Left colon (tissue), 2 donors: ENCODE results near the gene CENPX. TPM values are rescaled to one million over a fixed set of nuclear protein-coding genes. Genes with fewer than 3 reads are reported as not detected.

Source experiments
- ATAC-seq: fragments of 200-7000 bp; cut with Tn5 transposase; one replicate; pipeline ENCODE4 v1.9.1; 2020; ENCODE audit warnings: mild to moderate bottlenecking, moderate library complexity
- DNase-seq, 2 donors: peaks; one replicate each; pipeline ENCODE4 v3.0.0-alpha.2; 2020
- intact Hi-C, 2 donors: fragments of 100-400 bp; cut with DNase I in 1 of 2; cut with micrococcal nuclease in 1 of 2; formaldehyde crosslinking; loops; one replicate each; pipeline versions ENCODE4 v1.11.2 to v1.14.0; 2022; cut with DNase I, micrococcal nuclease
- total RNA-seq, 2 donors: library from RNA; stranded (reverse); fragmentation: NEBNext Ultra II Directional; extraction: Animal tissue kit (Norgen Biotek cat#: 25700); gene quantifications; one replicate each; pipeline ENCODE4 v1.2.1, GENCODE V29; 2021
- donor health status: DM: no; HTN: no; CAD: no.
- donor health status: DM: yes; HTN: yes; CAD: no.

CENPX gene
- total RNA-seq, 2 donors from 2014 or later: 83.3 to 127 TPM

DNA sequence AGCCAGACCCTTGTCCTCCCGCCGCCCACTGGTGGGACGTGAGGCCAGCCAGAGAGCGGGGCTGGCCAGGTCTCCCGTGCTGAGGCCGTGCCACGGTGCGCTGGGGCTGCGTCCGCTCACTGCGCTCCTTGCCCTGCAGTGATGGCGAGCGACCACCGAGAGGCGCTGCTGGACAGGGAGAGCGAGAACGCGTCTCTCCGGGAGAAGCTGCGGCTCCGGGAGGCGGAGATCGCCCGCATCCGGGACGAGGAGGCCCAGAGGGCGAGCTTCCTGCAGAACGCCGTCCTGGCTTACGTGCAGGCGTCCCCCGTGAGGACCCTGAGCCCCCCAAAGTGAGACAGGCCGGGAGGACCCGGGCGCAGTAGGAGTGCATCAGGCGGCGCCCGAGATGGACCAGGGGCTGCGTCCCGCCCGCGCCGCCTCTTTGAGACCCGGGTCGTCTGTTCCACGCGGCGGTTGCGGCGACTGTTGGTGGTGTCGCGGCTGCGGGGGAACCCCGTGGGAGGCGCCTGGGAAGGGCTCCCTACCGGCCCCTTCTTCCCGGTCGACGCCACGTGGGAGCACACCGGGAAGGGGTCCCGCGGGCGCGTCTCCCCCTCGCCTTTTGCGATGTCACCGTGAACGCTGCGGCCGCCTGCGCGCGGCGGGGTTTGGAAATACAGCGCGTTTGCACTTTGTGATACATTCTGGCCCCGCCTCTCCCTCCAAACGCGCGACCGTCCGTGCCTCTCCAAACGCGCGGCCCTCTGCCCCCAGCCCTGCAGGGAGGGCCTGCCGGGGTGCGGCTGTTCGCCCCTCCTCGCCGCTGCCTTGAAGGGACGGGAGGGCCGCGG, 8.0 kb upstream of the CENPX start:
- DNase-seq: peak; percentile 83 to 84
- peak; percentile 82 for ATAC-seq
- intact Hi-C loops: loop anchor here (5.0 kb wide), 1 partner anchor 122 kb away; no protein-coding TSS in a partner anchor

GRCh38 chr17:82029990-82030469, 7.4 kb upstream of the CENPX start:
- intact Hi-C loops: loop anchor here (5.0 kb wide), 1 partner anchor 122 kb away; no protein-coding TSS in a partner anchor
- DNase-seq (no peak), ATAC-seq (peak; percentile 5)

- ATAC-seq: no peak
- no peak for DNase-seq
- intact Hi-C loops: no loop called here
These were observed 6.7 kb upstream of the CENPX start for GRCh38 chr17:82029391-82029790.

DNA sequence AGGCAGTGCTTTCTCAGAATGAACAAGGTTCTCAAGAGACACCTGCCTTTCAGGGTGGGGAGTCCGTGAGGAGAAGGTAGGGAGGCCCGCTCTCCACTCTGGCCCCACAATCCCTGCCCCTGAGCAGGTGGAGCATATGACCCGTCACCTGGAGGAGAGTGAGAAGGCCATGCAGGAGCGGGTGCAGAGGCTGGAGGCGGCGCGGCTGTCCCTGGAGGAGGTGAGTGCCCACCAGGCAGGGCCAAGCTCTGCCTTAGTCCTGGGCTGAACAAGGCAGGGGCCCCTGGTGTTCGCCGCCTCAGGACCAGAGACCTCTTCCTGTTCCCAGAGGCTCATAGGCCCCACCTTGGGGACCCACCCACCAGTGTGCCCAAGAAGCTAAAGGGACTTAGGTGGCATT, 6.3 kb upstream of the CENPX start:
- ATAC-seq: no peak
- DNase-seq: no peak
- intact Hi-C loops: no loop called here

DNA sequence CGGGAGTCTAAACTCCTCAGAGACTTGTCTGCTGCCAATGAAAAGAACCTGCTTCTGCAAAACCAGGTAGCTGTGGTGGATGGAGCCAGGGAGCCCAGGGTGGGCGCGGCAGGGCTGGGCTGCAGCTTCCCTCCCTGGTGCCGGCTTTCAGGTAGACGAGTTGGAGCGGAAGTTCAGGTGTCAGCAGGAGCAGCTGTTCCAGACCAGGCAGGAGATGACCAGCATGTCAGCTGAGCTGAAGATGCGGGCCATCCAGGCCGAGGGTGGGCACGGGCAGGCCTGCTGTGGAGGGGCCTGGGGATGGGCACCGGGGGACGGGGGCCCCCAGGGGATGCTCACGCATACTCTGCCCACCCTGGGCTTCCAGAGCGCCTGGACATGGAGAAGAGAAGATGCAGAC, 5.6 kb upstream of the CENPX start:
- no peak for DNase-seq

DNA sequence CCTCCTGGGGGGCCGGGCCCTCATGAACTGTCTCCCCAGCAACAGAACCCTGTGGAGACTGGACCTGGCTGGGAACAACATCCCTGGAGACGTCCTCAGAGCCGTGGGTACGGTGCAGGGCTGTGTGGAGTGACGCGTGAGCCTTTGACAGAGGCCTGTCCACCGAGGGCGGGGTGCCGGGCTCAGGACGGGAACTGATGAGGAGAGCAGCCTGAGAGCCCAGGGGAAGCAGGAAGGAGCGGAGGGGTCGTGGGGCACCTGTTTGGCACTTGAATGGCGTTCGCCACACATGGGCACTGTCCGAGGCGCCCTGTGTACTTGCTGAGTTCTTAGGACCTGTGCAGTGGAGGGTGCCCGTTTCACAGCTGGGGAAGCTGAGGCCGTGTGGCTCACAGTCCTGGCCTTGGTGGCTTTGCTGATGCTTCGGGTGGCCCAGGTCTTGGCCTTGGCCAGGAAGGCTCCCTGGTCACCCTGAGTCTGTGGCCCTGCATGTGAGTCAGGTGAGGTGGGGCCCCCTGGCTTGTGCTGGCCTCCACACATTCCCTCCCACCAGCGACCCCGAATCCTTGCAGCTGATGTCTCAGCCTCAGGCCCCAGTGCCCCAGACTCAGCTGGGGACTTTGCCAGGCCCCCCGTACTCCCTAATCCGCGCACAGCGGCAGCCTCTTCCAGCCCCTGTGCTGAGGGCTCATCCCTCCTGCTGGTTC, 2.9 kb upstream of the CENPX start:
- no peak for ATAC-seq
- DNase-seq: no peak
- intact Hi-C loops: no loop called here

More for the DNA sequence above, 5.6 kb upstream of the CENPX start:
- ATAC-seq: no peak
- intact Hi-C loops: no loop called here

DNA sequence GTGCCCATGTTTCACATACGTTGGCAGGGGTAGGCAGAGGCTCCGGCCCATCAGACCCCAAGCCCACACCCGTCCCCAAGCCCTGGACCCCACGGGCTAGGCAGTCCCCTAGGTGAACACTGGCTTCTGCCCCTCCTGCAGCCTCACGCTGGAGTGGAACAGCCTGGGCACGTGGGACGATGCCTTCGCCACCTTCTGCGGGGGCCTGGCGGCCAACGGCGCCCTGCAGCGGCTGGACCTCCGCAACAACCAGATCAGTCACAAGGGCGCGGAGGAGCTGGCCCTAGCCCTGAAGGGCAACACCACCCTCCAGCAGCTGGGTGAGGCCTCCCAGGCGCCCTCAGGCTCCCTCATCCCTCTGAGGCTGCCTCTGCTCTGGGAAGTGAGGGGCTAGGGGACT, 2.2 kb upstream of the CENPX start:
- no peak for DNase-seq
- intact Hi-C loops: no loop called here
- ATAC-seq: no peak

GRCh38 chr17:82023447-82024241, 966 bp upstream of the CENPX start:
- intact Hi-C loops: no loop called here
- ATAC-seq (peak; percentile 14), DNase-seq (peak in 1 of 2 donors; percentile 46)

- intact Hi-C loops: no loop called here
- ATAC-seq (peak; percentile 82), DNase-seq (peak; percentile 100)
These were observed 336 bp upstream of the CENPX start, which contains the start of gene LRRC45 for GRCh38 chr17:82022981-82023446. Gene LRRC45 (plus strand): TSS chr17:82023305. CDS start chr17:82023644, 339 bp downstream.

- peak in 1 of 2 donors; percentile 60 for DNase-seq
- ATAC-seq: peak; percentile 31
- intact Hi-C loops: no loop called here
These were observed 773 bp downstream of the CENPX start for GRCh38 chr17:82021900-82022309.

DNA sequence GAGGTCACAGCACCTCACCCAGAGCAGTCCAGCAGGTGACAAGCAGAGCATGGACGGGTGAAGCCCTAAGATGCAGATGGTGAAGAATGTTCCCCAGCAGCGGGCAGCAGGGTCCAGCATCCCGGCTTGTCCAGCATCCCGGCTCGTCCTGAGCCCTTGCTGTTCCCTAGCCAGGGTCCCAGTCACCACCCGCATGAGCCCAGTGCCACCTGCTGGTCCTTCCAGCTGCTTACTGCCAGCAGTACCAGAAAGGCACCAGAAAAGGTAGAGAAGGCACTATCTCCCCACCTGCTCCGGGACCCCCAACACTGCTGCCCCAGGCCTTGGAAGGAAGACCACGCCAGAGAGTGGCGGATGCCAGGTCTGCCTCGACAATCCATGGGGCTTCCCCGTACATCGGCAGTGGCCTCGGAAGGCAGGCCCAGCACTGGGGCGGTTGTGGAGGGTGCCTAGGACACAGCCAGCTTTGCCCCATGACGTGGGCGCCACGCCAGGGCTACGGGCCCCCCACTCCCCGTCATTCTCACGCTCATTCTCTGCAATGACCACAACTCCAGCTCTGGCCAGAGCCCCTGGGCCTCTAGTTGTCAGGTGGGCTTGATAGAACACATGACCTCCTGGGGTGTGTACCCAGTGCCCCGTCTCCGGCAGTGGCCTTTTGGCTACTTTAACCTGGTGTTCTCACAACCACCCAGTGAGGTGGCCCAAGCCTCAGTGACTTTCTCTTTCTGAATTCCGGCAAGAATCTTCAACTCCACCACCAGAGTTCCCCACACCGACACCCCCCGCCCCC, 1.4 kb downstream of the CENPX start:
- intact Hi-C loops: no loop called here
- peak; percentile 33 for ATAC-seq
- peak; percentile 74 to 84 for DNase-seq

DNA sequence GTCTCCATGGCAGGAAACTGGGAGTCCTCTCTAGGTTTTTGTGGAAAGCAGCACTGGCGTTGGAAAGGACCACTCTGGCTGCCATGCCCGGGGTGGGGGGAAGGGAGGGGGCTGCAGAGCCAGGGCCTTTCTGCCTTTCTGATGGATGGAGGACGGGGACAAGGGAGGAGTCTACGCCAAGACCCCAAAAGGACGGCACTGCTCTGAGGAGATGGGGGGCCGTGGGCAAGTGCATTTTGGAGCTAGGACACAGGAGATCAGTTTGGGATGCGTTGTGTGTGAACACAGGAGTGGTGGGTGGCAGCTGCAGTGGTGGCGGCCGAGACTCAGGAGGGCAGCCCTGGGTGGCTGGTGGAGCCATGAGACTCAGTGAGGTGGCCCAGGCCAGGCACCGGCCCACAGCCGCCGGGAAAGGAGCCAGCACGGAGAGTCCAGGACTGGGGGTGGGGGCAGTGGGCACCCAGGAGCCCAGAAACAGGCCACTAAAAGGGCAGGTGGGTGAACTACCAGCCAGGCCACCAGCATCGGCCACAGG, 2.0 kb downstream of the CENPX start:
- no peak for ATAC-seq
- intact Hi-C loops: no loop called here
- no peak for DNase-seq

- ATAC-seq (peak; percentile 9), DNase-seq (peak; percentile 70 to 75)
- intact Hi-C loops: loop anchor here in 1 of 2 donors (5.0 kb wide), 1 partner anchor 53 kb away; no protein-coding TSS in a partner anchor
These were observed 2.7 kb downstream of the CENPX start for GRCh38 chr17:82019690-82020571.

DNA sequence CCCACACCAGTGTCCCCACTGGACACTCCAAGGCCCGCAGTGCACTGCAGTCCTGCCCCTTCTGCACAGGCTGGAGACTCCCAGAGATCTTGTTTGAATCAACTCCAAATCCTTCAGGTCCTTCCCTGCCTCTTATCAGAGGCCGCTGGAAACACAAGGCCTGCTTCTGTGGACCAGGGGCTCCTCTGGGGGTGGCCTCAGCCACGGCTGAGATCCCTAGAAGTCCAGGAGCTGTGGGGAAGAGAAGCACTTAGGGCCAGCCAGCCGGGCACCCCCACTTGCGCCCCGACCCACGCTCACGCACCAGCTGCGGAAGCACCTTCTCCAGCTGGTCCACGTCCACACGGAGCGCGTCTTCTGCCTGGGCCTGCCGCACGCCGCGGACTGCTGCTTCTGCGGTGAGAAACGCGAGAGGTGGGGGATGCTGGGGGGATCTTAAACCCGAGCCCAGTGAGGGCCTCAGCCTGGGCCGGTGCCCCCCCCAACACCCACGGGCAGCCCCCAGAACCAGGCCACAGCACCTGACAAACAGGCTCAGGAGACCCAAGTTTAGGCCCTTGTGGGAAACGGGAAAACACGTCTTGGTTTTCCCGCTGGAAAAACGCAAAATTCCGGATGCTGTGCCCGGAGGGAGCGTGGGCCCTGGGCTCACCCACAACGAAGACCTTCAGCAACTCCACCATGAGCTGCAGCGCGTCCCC, 3.5 kb downstream of the CENPX start:
- intact Hi-C loops: loop anchor here in 1 of 2 donors (5.0 kb wide), 1 partner anchor 52 kb away; no protein-coding TSS in a partner anchor
- DNase-seq: no peak

GRCh38 chr17:82018152-82018988, 4.3 kb downstream of the CENPX start:
- intact Hi-C loops: loop anchor here in 1 of 2 donors (5.0 kb wide), 1 partner anchor 51 kb away; no protein-coding TSS in a partner anchor
- no peak for ATAC-seq
- no peak for DNase-seq

More for the DNA sequence above, 3.5 kb downstream of the CENPX start:
- ATAC-seq: no peak
